GM23338 (cell line): ENCODE data around the gene KCNF1. TPM values are rescaled to one million over a fixed set of nuclear protein-coding genes. Genes with fewer than 3 reads are reported as not detected.

Experiments
- ATAC-seq: fragments of 200-7000 bp; cut with Tn5 transposase; 3 replicates; pipeline ENCODE4 v1.9.1; 2020
- DNase-seq: peaks from one replicate; pipeline ENCODE4 v3.0.0-alpha.2; 2015; ENCODE audit warnings: low spot score
- H2AFZ ChIP-seq: fragments of 200-600 bp; sonication (generic); 2 replicates; pipeline ENCODE4 v1.8.0; 2016; ENCODE audit warnings: antibody characterized with exemption, mild to moderate bottlenecking, moderate library complexity
- H3F3A ChIP-seq: fragments of 200-600 bp; sonication (generic); replicated peaks from 2 replicates; pipeline ENCODE4 v1.8.0; 2017; ENCODE audit warnings: antibody characterized with exemption, mixed run types, low read depth
- H3K27ac ChIP-seq: fragments of 200-600 bp; sonication (generic); 2 replicates; pipeline ENCODE4 v1.6.1; 2016; ENCODE audit warnings: low read depth
- H3K27me3 ChIP-seq: fragments of 200-600 bp; sonication (generic); 2 replicates; pipeline ENCODE4 v1.8.0; 2016; ENCODE audit warnings: mild to moderate bottlenecking, mixed run types, moderate library complexity; ENCODE audit not compliant: insufficient read depth
- H3K36me3 ChIP-seq: fragments of 200-600 bp; sonication (generic); 2 replicates; pipeline ENCODE4 v1.8.0; 2016; ENCODE audit warnings: mild to moderate bottlenecking; ENCODE audit not compliant: insufficient read depth
- H3K4me1 ChIP-seq: fragments of 200-600 bp; sonication (generic); 2 replicates; pipeline ENCODE4 v1.8.0; 2016; ENCODE audit warnings: mild to moderate bottlenecking, moderate library complexity; ENCODE audit not compliant: insufficient read depth
- H3K4me2 ChIP-seq: fragments of 200-600 bp; sonication (generic); 2 replicates; pipeline ENCODE4 v1.7.1; 2017; ENCODE audit warnings: mixed run types
- H3K4me3 ChIP-seq: fragments of 200-600 bp; sonication (generic); 2 replicates; pipeline ENCODE4 v1.6.1; 2016; ENCODE audit warnings: mixed run types
- H3K79me2 ChIP-seq: fragments of 200-600 bp; sonication (generic); replicated peaks from 2 replicates; pipeline ENCODE4 v1.8.0; 2017; ENCODE audit warnings: mild to moderate bottlenecking; ENCODE audit not compliant: insufficient read depth
- H3K9me2 ChIP-seq: fragments of 200-600 bp; sonication (generic); 2 replicates; pipeline ENCODE4 v1.8.0; 2017; ENCODE audit not compliant: insufficient read depth
- H4K20me1 ChIP-seq: fragments of 200-600 bp; sonication (generic); replicated peaks from 2 replicates; pipeline ENCODE4 v1.8.0; 2017; ENCODE audit warnings: mild to moderate bottlenecking; ENCODE audit not compliant: insufficient read depth
- H3K27ac Mint-ChIP-seq: 2 replicates; pipeline ENCODE4 v1.8.0; 2020; ENCODE audit warnings: inconsistent platforms, mild to moderate bottlenecking, moderate library complexity, mixed read lengths
- H3K27me3 Mint-ChIP-seq: 3 replicates; pipeline ENCODE4 v1.8.0; 2022; ENCODE audit warnings: low read depth, mild to moderate bottlenecking, moderate library complexity, mixed read lengths, inconsistent platforms; ENCODE audit not compliant: insufficient read depth, poor library complexity
- H3K36me3 Mint-ChIP-seq: 3 replicates; pipeline ENCODE4 v1.8.0; 2021; ENCODE audit warnings: low read depth, mild to moderate bottlenecking, inconsistent platforms, moderate library complexity, mixed read lengths
- H3K4me1 Mint-ChIP-seq: 3 replicates; pipeline ENCODE4 v1.8.0; 2020; ENCODE audit warnings: mild to moderate bottlenecking, inconsistent platforms, mixed read lengths
- H3K4me3 Mint-ChIP-seq: 3 replicates; pipeline ENCODE4 v1.8.0; 2021; ENCODE audit warnings: moderate library complexity, mild to moderate bottlenecking, inconsistent platforms, mixed read lengths
- H3K9me3 Mint-ChIP-seq: 3 replicates; pipeline ENCODE4 v1.8.0; 2020; ENCODE audit warnings: moderate library complexity, mild to moderate bottlenecking, inconsistent platforms, mixed read lengths
- EZH2 ChIP-seq: fragments of 200-600 bp; sonication (generic); IDR thresholded peaks from one replicate; pipeline ENCODE4 v1.8.0; 2017; ENCODE audit warnings: antibody characterized with exemption, mild to moderate bottlenecking, low read depth; ENCODE audit not compliant: unreplicated experiment
- EZH2phosphoT487 ChIP-seq: fragments of 200-600 bp; sonication (generic); IDR thresholded peaks from one replicate; pipeline ENCODE4 v1.8.1; 2018; ENCODE audit warnings: antibody characterized with exemption; ENCODE audit not compliant: unreplicated experiment
- NANOG ChIP-seq: IDR thresholded peaks from 2 replicates; pipeline ENCODE4 v1.6.1; 2016; ENCODE audit warnings: antibody characterized with exemption, borderline replicate concordance
- POLR2AphosphoS5 ChIP-seq: IDR thresholded peaks from 2 replicates; pipeline ENCODE4 v1.6.1; 2016; ENCODE audit warnings: antibody characterized with exemption, low read depth
- STAT1 ChIP-seq: IDR thresholded peaks from one replicate; pipeline ENCODE4 v1.6.1; 2016; ENCODE audit warnings: antibody characterized with exemption; ENCODE audit not compliant: unreplicated experiment
- ZNF331 ChIP-seq: fragments of 250-450 bp; sonication (Bioruptor Pico); IDR thresholded peaks from 2 replicates; pipeline ENCODE4 v1.5.0; 2020; ENCODE audit warnings: low read depth, mild to moderate bottlenecking, moderate library complexity
- polyA plus RNA-seq: library from polyadenylated mRNA; unstranded; fragments of >200 nt; fragmentation: Nextera tagmentation; extraction: Ambion mirVana; gene quantifications from 2 replicates; pipeline ENCODE4 v1.2.1, GENCODE V29; 2016
- total RNA-seq: library from RNA; depleted of rRNA; stranded (reverse); fragments of >200 nt; shearing (Covaris generic); gene quantifications from 2 replicates; pipeline ENCODE4 v1.2.3, GENCODE V29; 2014
- TF ChIP-seq, protein P1 (sequence below): IDR thresholded peaks from one replicate; pipeline ENCODE4 v1.6.1; 2018; ENCODE audit warnings: antibody characterized with exemption; ENCODE audit not compliant: unreplicated experiment
- TF ChIP-seq, protein P2 (sequence below), 2 experiments: fragments of 200-600 bp in 1 of 2; sonication (generic) in 1 of 2; conservative IDR thresholded peaks; 2 replicates each; pipeline versions ENCODE4 v1.5.1 to v1.6.1; 2016 to 2017; ENCODE audit warnings: antibody characterized with exemption in 2 of 2, low read depth in 2 of 2, mild to moderate bottlenecking in 2 of 2, moderate library complexity in 1 of 2
- TF ChIP-seq, protein P3 (sequence below): fragments of 250-450 bp; sonication (Bioruptor Pico); IDR thresholded peaks from 2 replicates; pipeline ENCODE4 v1.5.0; 2020; ENCODE audit warnings: mild to moderate bottlenecking, moderate library complexity
- TF ChIP-seq, protein P4 (sequence below): IDR thresholded peaks from 2 replicates; pipeline ENCODE4 v1.6.1; 2016; ENCODE audit warnings: antibody characterized with exemption

The KCNF1 gene
- total and polyA plus RNA-seq, 2 experiments from 2014 or later, result 0.11 to 1.5 TPM

DNA sequence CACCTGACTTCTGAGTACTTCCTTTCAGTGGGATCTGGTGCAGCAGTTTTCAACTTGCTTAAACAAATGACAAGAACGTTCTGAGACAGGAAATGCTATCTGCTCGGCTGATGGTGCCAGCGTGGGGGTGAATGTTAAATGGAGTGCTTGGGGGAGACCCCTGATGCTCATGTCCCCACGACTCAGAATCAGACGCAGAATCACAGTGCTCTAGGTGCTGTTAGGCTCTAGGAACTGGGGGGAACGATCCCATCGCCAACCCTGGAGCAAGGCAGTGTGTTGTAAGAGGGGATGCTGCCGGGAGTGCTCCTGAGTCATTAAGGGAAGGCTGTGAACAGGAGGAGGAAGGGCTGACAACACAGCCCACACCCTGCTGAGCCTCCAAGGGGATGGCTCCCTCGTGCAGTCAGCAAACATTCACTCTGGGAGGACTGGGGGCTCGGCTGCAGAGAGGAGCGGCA is 34.1 kb upstream of the KCNF1 start:
- Mint-ChIP-seq H3K4me1 (peaks cover 15% of the 10 kb centered on the region), H3K36me3 (no peaks in the 10 kb centered on the region), H3K4me3 (no peak overlapping the region), H3K27me3 (peaks cover 8% of the 10 kb centered on the region), H3K9me3 (peaks cover 3% of the 10 kb centered on the region; the same call in 1 of the 3 replicates), H3K27ac (no peak overlapping the region)
- H3K4me3 ChIP-seq, result no peak overlapping the region
- H2AFZ ChIP-seq, result 0 out of 2 replicates have a peak overlapping the region, but pooled peaks have one; percentile 23
- H3K4me2 ChIP-seq, result no peak overlapping the region
- no peaks in the 10 kb centered on the region for H3F3A ChIP-seq
- DNase-seq (no peak), ATAC-seq (no peak)
- H3K9me2 ChIP-seq, result no peaks in the 10 kb centered on the region
- H3K27ac ChIP-seq, result no peak overlapping the region
- H3K36me3 ChIP-seq, result no peaks in the 10 kb centered on the region
- H3K27me3 ChIP-seq, result no peaks in the 10 kb centered on the region
- H4K20me1 ChIP-seq, result no peaks in the 10 kb centered on the region
- peaks cover 3% of the 10 kb centered on the region; the same call in 1 of the 2 replicates for H3K4me1 ChIP-seq
- TF ChIP-seq EZH2, result no peak
- TF ChIP-seq, protein P1, sequence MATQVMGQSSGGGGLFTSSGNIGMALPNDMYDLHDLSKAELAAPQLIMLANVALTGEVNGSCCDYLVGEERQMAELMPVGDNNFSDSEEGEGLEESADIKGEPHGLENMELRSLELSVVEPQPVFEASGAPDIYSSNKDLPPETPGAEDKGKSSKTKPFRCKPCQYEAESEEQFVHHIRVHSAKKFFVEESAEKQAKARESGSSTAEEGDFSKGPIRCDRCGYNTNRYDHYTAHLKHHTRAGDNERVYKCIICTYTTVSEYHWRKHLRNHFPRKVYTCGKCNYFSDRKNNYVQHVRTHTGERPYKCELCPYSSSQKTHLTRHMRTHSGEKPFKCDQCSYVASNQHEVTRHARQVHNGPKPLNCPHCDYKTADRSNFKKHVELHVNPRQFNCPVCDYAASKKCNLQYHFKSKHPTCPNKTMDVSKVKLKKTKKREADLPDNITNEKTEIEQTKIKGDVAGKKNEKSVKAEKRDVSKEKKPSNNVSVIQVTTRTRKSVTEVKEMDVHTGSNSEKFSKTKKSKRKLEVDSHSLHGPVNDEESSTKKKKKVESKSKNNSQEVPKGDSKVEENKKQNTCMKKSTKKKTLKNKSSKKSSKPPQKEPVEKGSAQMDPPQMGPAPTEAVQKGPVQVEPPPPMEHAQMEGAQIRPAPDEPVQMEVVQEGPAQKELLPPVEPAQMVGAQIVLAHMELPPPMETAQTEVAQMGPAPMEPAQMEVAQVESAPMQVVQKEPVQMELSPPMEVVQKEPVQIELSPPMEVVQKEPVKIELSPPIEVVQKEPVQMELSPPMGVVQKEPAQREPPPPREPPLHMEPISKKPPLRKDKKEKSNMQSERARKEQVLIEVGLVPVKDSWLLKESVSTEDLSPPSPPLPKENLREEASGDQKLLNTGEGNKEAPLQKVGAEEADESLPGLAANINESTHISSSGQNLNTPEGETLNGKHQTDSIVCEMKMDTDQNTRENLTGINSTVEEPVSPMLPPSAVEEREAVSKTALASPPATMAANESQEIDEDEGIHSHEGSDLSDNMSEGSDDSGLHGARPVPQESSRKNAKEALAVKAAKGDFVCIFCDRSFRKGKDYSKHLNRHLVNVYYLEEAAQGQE, result no peak
- TF ChIP-seq, protein P2, sequence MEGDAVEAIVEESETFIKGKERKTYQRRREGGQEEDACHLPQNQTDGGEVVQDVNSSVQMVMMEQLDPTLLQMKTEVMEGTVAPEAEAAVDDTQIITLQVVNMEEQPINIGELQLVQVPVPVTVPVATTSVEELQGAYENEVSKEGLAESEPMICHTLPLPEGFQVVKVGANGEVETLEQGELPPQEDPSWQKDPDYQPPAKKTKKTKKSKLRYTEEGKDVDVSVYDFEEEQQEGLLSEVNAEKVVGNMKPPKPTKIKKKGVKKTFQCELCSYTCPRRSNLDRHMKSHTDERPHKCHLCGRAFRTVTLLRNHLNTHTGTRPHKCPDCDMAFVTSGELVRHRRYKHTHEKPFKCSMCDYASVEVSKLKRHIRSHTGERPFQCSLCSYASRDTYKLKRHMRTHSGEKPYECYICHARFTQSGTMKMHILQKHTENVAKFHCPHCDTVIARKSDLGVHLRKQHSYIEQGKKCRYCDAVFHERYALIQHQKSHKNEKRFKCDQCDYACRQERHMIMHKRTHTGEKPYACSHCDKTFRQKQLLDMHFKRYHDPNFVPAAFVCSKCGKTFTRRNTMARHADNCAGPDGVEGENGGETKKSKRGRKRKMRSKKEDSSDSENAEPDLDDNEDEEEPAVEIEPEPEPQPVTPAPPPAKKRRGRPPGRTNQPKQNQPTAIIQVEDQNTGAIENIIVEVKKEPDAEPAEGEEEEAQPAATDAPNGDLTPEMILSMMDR (conservative IDR thresholded peaks at IDR 0.05; ENCODE audit: low read depth in 2 of 2), result no peak
- no peak for TF ChIP-seq EZH2phosphoT487
- no peak for TF ChIP-seq STAT1
- TF ChIP-seq, protein P3, sequence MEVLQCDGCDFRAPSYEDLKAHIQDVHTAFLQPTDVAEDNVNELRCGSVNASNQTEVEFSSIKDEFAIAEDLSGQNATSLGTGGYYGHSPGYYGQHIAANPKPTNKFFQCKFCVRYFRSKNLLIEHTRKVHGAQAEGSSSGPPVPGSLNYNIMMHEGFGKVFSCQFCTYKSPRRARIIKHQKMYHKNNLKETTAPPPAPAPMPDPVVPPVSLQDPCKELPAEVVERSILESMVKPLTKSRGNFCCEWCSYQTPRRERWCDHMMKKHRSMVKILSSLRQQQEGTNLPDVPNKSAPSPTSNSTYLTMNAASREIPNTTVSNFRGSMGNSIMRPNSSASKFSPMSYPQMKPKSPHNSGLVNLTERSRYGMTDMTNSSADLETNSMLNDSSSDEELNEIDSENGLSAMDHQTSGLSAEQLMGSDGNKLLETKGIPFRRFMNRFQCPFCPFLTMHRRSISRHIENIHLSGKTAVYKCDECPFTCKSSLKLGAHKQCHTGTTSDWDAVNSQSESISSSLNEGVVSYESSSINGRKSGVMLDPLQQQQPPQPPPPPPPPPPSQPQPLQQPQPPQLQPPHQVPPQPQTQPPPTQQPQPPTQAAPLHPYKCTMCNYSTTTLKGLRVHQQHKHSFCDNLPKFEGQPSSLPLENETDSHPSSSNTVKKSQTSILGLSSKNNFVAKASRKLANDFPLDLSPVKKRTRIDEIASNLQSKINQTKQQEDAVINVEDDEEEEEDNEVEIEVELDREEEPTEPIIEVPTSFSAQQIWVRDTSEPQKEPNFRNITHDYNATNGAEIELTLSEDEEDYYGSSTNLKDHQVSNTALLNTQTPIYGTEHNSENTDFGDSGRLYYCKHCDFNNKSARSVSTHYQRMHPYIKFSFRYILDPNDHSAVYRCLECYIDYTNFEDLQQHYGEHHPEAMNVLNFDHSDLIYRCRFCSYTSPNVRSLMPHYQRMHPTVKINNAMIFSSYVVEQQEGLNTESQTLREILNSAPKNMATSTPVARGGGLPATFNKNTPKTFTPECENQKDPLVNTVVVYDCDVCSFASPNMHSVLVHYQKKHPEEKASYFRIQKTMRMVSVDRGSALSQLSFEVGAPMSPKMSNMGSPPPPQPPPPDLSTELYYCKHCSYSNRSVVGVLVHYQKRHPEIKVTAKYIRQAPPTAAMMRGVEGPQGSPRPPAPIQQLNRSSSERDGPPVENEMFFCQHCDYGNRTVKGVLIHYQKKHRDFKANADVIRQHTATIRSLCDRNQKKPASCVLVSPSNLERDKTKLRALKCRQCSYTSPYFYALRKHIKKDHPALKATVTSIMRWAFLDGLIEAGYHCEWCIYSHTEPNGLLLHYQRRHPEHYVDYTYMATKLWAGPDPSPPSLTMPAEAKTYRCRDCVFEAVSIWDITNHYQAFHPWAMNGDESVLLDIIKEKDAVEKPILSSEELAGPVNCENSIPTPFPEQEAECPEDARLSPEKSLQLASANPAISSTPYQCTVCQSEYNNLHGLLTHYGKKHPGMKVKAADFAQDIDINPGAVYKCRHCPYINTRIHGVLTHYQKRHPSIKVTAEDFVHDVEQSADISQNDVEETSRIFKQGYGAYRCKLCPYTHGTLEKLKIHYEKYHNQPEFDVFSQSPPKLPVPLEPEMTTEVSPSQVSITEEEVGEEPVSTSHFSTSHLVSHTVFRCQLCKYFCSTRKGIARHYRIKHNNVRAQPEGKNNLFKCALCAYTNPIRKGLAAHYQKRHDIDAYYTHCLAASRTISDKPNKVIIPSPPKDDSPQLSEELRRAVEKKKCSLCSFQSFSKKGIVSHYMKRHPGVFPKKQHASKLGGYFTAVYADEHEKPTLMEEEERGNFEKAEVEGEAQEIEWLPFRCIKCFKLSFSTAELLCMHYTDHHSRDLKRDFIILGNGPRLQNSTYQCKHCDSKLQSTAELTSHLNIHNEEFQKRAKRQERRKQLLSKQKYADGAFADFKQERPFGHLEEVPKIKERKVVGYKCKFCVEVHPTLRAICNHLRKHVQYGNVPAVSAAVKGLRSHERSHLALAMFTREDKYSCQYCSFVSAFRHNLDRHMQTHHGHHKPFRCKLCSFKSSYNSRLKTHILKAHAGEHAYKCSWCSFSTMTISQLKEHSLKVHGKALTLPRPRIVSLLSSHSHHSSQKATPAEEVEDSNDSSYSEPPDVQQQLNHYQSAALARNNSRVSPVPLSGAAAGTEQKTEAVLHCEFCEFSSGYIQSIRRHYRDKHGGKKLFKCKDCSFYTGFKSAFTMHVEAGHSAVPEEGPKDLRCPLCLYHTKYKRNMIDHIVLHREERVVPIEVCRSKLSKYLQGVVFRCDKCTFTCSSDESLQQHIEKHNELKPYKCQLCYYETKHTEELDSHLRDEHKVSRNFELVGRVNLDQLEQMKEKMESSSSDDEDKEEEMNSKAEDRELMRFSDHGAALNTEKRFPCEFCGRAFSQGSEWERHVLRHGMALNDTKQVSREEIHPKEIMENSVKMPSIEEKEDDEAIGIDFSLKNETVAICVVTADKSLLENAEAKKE, result no peak
- TF ChIP-seq NANOG, result no peak
- no peak for TF ChIP-seq POLR2AphosphoS5
- TF ChIP-seq, protein P4, sequence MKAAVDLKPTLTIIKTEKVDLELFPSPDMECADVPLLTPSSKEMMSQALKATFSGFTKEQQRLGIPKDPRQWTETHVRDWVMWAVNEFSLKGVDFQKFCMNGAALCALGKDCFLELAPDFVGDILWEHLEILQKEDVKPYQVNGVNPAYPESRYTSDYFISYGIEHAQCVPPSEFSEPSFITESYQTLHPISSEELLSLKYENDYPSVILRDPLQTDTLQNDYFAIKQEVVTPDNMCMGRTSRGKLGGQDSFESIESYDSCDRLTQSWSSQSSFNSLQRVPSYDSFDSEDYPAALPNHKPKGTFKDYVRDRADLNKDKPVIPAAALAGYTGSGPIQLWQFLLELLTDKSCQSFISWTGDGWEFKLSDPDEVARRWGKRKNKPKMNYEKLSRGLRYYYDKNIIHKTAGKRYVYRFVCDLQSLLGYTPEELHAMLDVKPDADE, result no peak
- TF ChIP-seq ZNF331 (CRISPR knock-in tag), result no peak
- no peaks in the 10 kb centered on the region for H3K79me2 ChIP-seq
